Measurements from ENCODE around the gene PIK3CB.
"Not testable (repeated sequence)": the region's sequence is repeated elsewhere in the genome, so short reads cannot be mapped to it uniquely, and the experiment has no call there.

Gene PIK3CB

GRCh38 chr3:138833899-138834595, 681 bp downstream of the PIK3CB start:
- DNase-seq, result peak; percentile 79 to 83

GRCh38 chr3:138832473-138833057, 2.2 kb downstream of the PIK3CB start:
- not testable (repeated sequence) for DNase-seq

More at GRCh38 chr3:138833899-138834595, 681 bp downstream of the PIK3CB start:
- no peak for TF ChIP-seq POLR2A (IDR thresholded peaks at IDR 0.05; ENCODE audit: low read length)
- no peak for TF ChIP-seq GATA1 (IDR thresholded peaks at IDR 0.05; ENCODE audit: low read depth, low read length)

GRCh38 chr3:138829886-138830510, 4.7 kb downstream of the PIK3CB start:
- TF ChIP-seq POLR2A (IDR thresholded peaks at IDR 0.05; ENCODE audit: low read length) (no peak), GATA1 (IDR thresholded peaks at IDR 0.05; ENCODE audit: low read depth, low read length) (no peak)
- no peak for DNase-seq

- no peak for TF ChIP-seq GATA1 (IDR thresholded peaks at IDR 0.05; ENCODE audit: low read depth, low read length)
- no peak for TF ChIP-seq POLR2A (IDR thresholded peaks at IDR 0.05; ENCODE audit: low read length)
- DNase-seq, result no peak
Observed at GRCh38 chr3:138829097-138829496, 5.6 kb downstream of the PIK3CB start.

- no peak for DNase-seq
- TF ChIP-seq GATA1 (IDR thresholded peaks at IDR 0.05; ENCODE audit: low read depth, low read length) (no peak), POLR2A (IDR thresholded peaks at IDR 0.05; ENCODE audit: low read length) (no peak)
Observed at GRCh38 chr3:138827222-138827621, 7.5 kb downstream of the PIK3CB start.

- DNase-seq, result no peak
Observed at GRCh38 chr3:138825336-138825735, 9.4 kb downstream of the PIK3CB start.

GRCh38 chr3:138824114-138824506, 10.6 kb downstream of the PIK3CB start:
- TF ChIP-seq POLR2A (IDR thresholded peaks at IDR 0.05; ENCODE audit: low read length) (no peak), GATA1 (IDR thresholded peaks at IDR 0.05; ENCODE audit: low read depth, low read length) (no peak)
- DNase-seq, result no peak

More at GRCh38 chr3:138825336-138825735, 9.4 kb downstream of the PIK3CB start:
- TF ChIP-seq POLR2A (IDR thresholded peaks at IDR 0.05; ENCODE audit: low read length) (no peak), GATA1 (IDR thresholded peaks at IDR 0.05; ENCODE audit: low read depth, low read length) (no peak)

GRCh38 chr3:138820379-138820778, 14.3 kb downstream of the PIK3CB start:
- DNase-seq, result not testable (repeated sequence)

- no peak for DNase-seq
- TF ChIP-seq POLR2A (IDR thresholded peaks at IDR 0.05; ENCODE audit: low read length), result no peak
- TF ChIP-seq GATA1 (IDR thresholded peaks at IDR 0.05; ENCODE audit: low read depth, low read length), result no peak
Observed at GRCh38 chr3:138818185-138818860, 16.4 kb downstream of the PIK3CB start.

- no peak for DNase-seq
- TF ChIP-seq GATA1 (IDR thresholded peaks at IDR 0.05; ENCODE audit: low read depth, low read length) (no peak), POLR2A (IDR thresholded peaks at IDR 0.05; ENCODE audit: low read length) (no peak)
Observed at GRCh38 chr3:138817695-138818094, 17.0 kb downstream of the PIK3CB start.

GRCh38 chr3:138812806-138813205, 21.9 kb downstream of the PIK3CB start:
- TF ChIP-seq GATA1 (IDR thresholded peaks at IDR 0.05; ENCODE audit: low read depth, low read length), result no peak
- no peak for TF ChIP-seq POLR2A (IDR thresholded peaks at IDR 0.05; ENCODE audit: low read length)
- DNase-seq, result no peak

- no peak for TF ChIP-seq POLR2A (IDR thresholded peaks at IDR 0.05; ENCODE audit: low read length)
- no peak for TF ChIP-seq GATA1 (IDR thresholded peaks at IDR 0.05; ENCODE audit: low read depth, low read length)
- DNase-seq, result no peak
Observed at GRCh38 chr3:138809500-138810256, 25.1 kb downstream of the PIK3CB start.

- TF ChIP-seq GATA1 (IDR thresholded peaks at IDR 0.05; ENCODE audit: low read depth, low read length), result no peak
- no peak for TF ChIP-seq POLR2A (IDR thresholded peaks at IDR 0.05; ENCODE audit: low read length)
- no peak for DNase-seq
Observed at GRCh38 chr3:138806376-138807080, 28.2 kb downstream of the PIK3CB start.
